ENCODE results near the gene ABCC4. TPM values are rescaled to one million over a fixed set of nuclear protein-coding genes. Genes with fewer than 3 reads are reported as not detected.
"Not testable (repeated sequence)": the region's sequence is repeated elsewhere in the genome, so short reads cannot be mapped to it uniquely, and the experiment has no call there.

The ABCC4 gene
- total RNA-seq, 1 donor from 2014 or later = 19.0 TPM

GRCh38 chr13:95180513-95181245, 120.6 kb downstream of the ABCC4 start:
- Mint-ChIP-seq H3K36me3 (ENCODE audit: low read depth, unreplicated experiment) (peaks cover 15% of the 10 kb centered on the region), H3K9me3 (ENCODE audit: unreplicated experiment) (no peaks in the 10 kb centered on the region)

GRCh38 chr13:95176611-95177259, 124.5 kb downstream of the ABCC4 start:
- peaks cover 30% of the 10 kb centered on the region for H3K36me3 Mint-ChIP-seq (ENCODE audit: low read depth, unreplicated experiment)
- H3K27me3 Mint-ChIP-seq (ENCODE audit: unreplicated experiment) = peaks cover 6% of the 10 kb centered on the region
- no peaks in the 10 kb centered on the region for H3K9me3 Mint-ChIP-seq (ENCODE audit: unreplicated experiment)
- H3K4me1 Mint-ChIP-seq (ENCODE audit: unreplicated experiment) = peaks cover 10% of the 10 kb centered on the region
- no peak overlapping the region for H3K27ac Mint-ChIP-seq (ENCODE audit: unreplicated experiment)
- no peak for TF ChIP-seq CTCF (IDR thresholded peaks at IDR 0.05; ENCODE audit: unreplicated experiment)
- no peak overlapping the region for H3K4me3 Mint-ChIP-seq (ENCODE audit: unreplicated experiment)
- no peak for DNase-seq (ENCODE audit: low spot score)

More at GRCh38 chr13:95180513-95181245, 120.6 kb downstream of the ABCC4 start:
- H3K4me3 Mint-ChIP-seq (ENCODE audit: unreplicated experiment) = no peak overlapping the region
- H3K4me1 Mint-ChIP-seq (ENCODE audit: unreplicated experiment) = peaks cover 10% of the 10 kb centered on the region
- H3K27ac Mint-ChIP-seq (ENCODE audit: unreplicated experiment) = no peak overlapping the region
- TF ChIP-seq CTCF (IDR thresholded peaks at IDR 0.05; ENCODE audit: unreplicated experiment) = no peak
- no peak for DNase-seq (ENCODE audit: low spot score)
- H3K27me3 Mint-ChIP-seq (ENCODE audit: unreplicated experiment) = peaks cover 2% of the 10 kb centered on the region

GRCh38 chr13:95174517-95174916, 126.7 kb downstream of the ABCC4 start:
- no peaks in the 10 kb centered on the region for H3K9me3 Mint-ChIP-seq (ENCODE audit: unreplicated experiment)
- peaks cover 7% of the 10 kb centered on the region for H3K4me1 Mint-ChIP-seq (ENCODE audit: unreplicated experiment)
- no peak overlapping the region for H3K27ac Mint-ChIP-seq (ENCODE audit: unreplicated experiment)
- no peak overlapping the region for H3K4me3 Mint-ChIP-seq (ENCODE audit: unreplicated experiment)
- DNase-seq (ENCODE audit: low spot score) = no peak
- no peak for TF ChIP-seq CTCF (IDR thresholded peaks at IDR 0.05; ENCODE audit: unreplicated experiment)
- H3K36me3 Mint-ChIP-seq (ENCODE audit: low read depth, unreplicated experiment) = peaks cover 24% of the 10 kb centered on the region
- peaks cover 6% of the 10 kb centered on the region for H3K27me3 Mint-ChIP-seq (ENCODE audit: unreplicated experiment)

GRCh38 chr13:95168191-95168590, 133.1 kb downstream of the ABCC4 start:
- no peak for DNase-seq (ENCODE audit: low spot score)
- Mint-ChIP-seq H3K36me3 (ENCODE audit: low read depth, unreplicated experiment) (peaks cover 13% of the 10 kb centered on the region), H3K4me3 (ENCODE audit: unreplicated experiment) (no peak overlapping the region), H3K4me1 (ENCODE audit: unreplicated experiment) (no peaks in the 10 kb centered on the region), H3K9me3 (ENCODE audit: unreplicated experiment) (no peaks in the 10 kb centered on the region), H3K27ac (ENCODE audit: unreplicated experiment) (no peak overlapping the region), H3K27me3 (ENCODE audit: unreplicated experiment) (no peaks in the 10 kb centered on the region)
- TF ChIP-seq CTCF (IDR thresholded peaks at IDR 0.05; ENCODE audit: unreplicated experiment) = no peak

- not testable (repeated sequence) for DNase-seq (ENCODE audit: low spot score); H3K36me3 Mint-ChIP-seq (ENCODE audit: low read depth, unreplicated experiment); H3K4me1 Mint-ChIP-seq (ENCODE audit: unreplicated experiment); H3K27me3 Mint-ChIP-seq (ENCODE audit: unreplicated experiment); H3K4me3 Mint-ChIP-seq (ENCODE audit: unreplicated experiment); H3K27ac Mint-ChIP-seq (ENCODE audit: unreplicated experiment); H3K9me3 Mint-ChIP-seq (ENCODE audit: unreplicated experiment)
Observed at GRCh38 chr13:95167003-95167402, 134.2 kb downstream of the ABCC4 start.

Data from endothelial cell (in vitro differentiated cells).